A549 (cell line): Measurements from ENCODE around the gene NKAIN4.

ENCODE experiments used
- CTCF ChIP-seq: fragments of >200 bp; sonication (Bioruptor Twin); formaldehyde crosslinking; IDR thresholded peaks from 3 replicates; pipeline ENCODE4 v1.5.1; 2016
- SMC3 ChIP-seq: fragments of >200 bp; sonication (Bioruptor Twin); formaldehyde crosslinking; IDR thresholded peaks from 3 replicates; pipeline ENCODE4 v1.6.1; 2018; ENCODE audit warnings: inconsistent platforms

DNA sequence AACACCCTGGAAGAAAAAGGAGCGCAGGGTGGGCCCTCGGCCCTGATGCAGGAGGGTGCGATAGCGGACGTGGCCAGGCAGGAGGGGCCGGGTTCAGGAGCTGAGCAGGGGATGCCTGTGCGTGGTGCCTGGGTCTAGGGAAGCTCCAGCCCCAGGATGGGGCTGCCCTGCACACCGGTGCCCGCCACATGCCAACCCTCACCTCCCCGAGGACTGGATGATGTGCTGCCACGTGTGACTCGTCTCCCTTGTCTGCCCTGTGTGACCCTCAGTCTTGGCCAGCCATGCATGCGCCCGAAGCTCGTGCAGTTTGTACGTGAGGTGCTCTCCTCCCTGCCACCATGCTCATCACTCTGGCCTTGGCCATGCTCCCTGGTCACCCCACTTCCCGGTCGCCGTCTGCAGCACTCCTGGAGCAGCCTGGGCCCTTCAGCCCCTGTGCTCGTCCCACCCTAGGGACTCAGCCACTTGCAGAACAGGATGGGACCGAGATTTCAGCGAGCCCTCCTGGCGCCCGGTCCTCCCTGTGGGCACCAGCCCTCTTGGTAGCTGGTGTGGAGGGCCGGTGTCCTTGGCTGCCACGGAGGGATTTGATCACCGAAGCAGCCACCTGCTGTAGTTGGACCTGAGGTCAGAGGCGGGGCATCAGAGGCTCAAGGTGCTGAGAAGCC is 34.5 kb upstream of the NKAIN4 start:
- TF ChIP-seq CTCF = no peak
- TF ChIP-seq SMC3 = no peak
